HEK293 (cell line): ENCODE measurements around the gene PDLIM5.

ENCODE experiments used
- BCL11B ChIP-seq: fragments of 450-650 bp; formaldehyde crosslinking; IDR thresholded peaks from 2 replicates; pipeline ENCODE4 v1.5.1; 2016; ENCODE audit warnings: low read depth, missing biosample characterization, missing genetic modification characterization
- GFI1B ChIP-seq: fragments of 450-650 bp; formaldehyde crosslinking; IDR thresholded peaks from 2 replicates; pipeline ENCODE4 v1.5.1; 2016; ENCODE audit warnings: missing biosample characterization, missing genetic modification characterization
- HOXA7 ChIP-seq: sonication (generic); formaldehyde crosslinking; IDR thresholded peaks from 2 replicates; pipeline ENCODE4 v1.8.1; 2022; ENCODE audit warnings: missing genetic modification reagents, borderline replicate concordance
- HOXD13 ChIP-seq: sonication (generic); formaldehyde crosslinking; IDR thresholded peaks from 2 replicates; pipeline ENCODE4 v1.8.0; 2022; ENCODE audit warnings: missing genetic modification reagents, borderline replicate concordance
- KLF9 ChIP-seq: fragments of 450-650 bp; formaldehyde crosslinking; IDR thresholded peaks from 2 replicates; pipeline ENCODE4 v1.5.1; 2016; ENCODE audit warnings: missing biosample characterization, missing genetic modification characterization, low read depth
- MZF1 ChIP-seq: fragments of 450-650 bp; formaldehyde crosslinking; IDR thresholded peaks from 2 replicates; pipeline ENCODE4 v1.5.1; 2017; ENCODE audit warnings: missing biosample characterization, missing genetic modification characterization, borderline replicate concordance
- REPIN1 ChIP-seq: fragments of 450-650 bp; formaldehyde crosslinking; IDR thresholded peaks from 2 replicates; pipeline ENCODE4 v1.5.1; 2017; ENCODE audit warnings: missing biosample characterization, missing genetic modification characterization, low read depth
- SCRT1 ChIP-seq: fragments of 450-650 bp; formaldehyde crosslinking; IDR thresholded peaks from 2 replicates; pipeline ENCODE4 v1.5.1; 2016; ENCODE audit warnings: missing biosample characterization, missing genetic modification characterization, borderline replicate concordance
- YY1 ChIP-seq: fragments of 450-650 bp; formaldehyde crosslinking; IDR thresholded peaks from 2 replicates; pipeline ENCODE4 v1.5.1; 2018; ENCODE audit warnings: missing biosample characterization, missing genetic modification characterization
- ZFHX2 ChIP-seq: fragments of 450-650 bp; formaldehyde crosslinking; conservative IDR thresholded peaks from 2 replicates; pipeline ENCODE4 v1.5.1; 2016; ENCODE audit warnings: missing biosample characterization, missing genetic modification characterization
- ZFP41 ChIP-seq: fragments of 450-650 bp; formaldehyde crosslinking; IDR thresholded peaks from 2 replicates; pipeline ENCODE4 v1.5.1; 2016; ENCODE audit warnings: missing biosample characterization, missing genetic modification characterization, borderline replicate concordance
- ZNF10 ChIP-seq: fragments of 450-650 bp; formaldehyde crosslinking; IDR thresholded peaks from 2 replicates; pipeline ENCODE4 v1.5.1; 2017; ENCODE audit warnings: missing biosample characterization, missing genetic modification characterization
- ZNF311 ChIP-seq: fragments of 450-650 bp; formaldehyde crosslinking; IDR thresholded peaks from 2 replicates; pipeline ENCODE4 v1.5.1; 2017; ENCODE audit warnings: missing biosample characterization, missing genetic modification characterization, borderline replicate concordance
- ZNF391 ChIP-seq: fragments of 450-650 bp; formaldehyde crosslinking; IDR thresholded peaks from 2 replicates; pipeline ENCODE4 v1.5.1; 2016; ENCODE audit warnings: low read depth, missing biosample characterization, missing genetic modification characterization, borderline replicate concordance
- ZNF404 ChIP-seq: fragments of 450-650 bp; formaldehyde crosslinking; IDR thresholded peaks from 2 replicates; pipeline ENCODE4 v1.5.1; 2017; ENCODE audit warnings: missing biosample characterization, missing genetic modification characterization
- ZNF585B ChIP-seq: fragments of 450-650 bp; formaldehyde crosslinking; IDR thresholded peaks from 2 replicates; pipeline ENCODE4 v1.5.1; 2016; ENCODE audit warnings: missing biosample characterization, missing genetic modification characterization
- ZNF654 ChIP-seq: fragments of 450-650 bp; formaldehyde crosslinking; IDR thresholded peaks from 2 replicates; pipeline ENCODE4 v1.5.1; 2016; ENCODE audit warnings: low read depth, missing biosample characterization, missing genetic modification characterization
- ZNF664 ChIP-seq: fragments of 450-650 bp; formaldehyde crosslinking; IDR thresholded peaks from 2 replicates; pipeline ENCODE4 v1.5.1; 2016; ENCODE audit warnings: missing biosample characterization, missing genetic modification characterization
- ZNF791 ChIP-seq: fragments of 450-650 bp; formaldehyde crosslinking; IDR thresholded peaks from 2 replicates; pipeline ENCODE4 v1.5.1; 2016; ENCODE audit warnings: missing biosample characterization, missing genetic modification characterization
- ZNF830 ChIP-seq: fragments of 450-650 bp; IDR thresholded peaks from 2 replicates; pipeline ENCODE4 v1.5.0; 2018; ENCODE audit warnings: missing biosample characterization, missing genetic modification characterization, low read depth, mild to moderate bottlenecking, moderate library complexity
- TF ChIP-seq, protein P1 (sequence below): fragments of 450-650 bp; formaldehyde crosslinking; IDR thresholded peaks from 2 replicates; pipeline ENCODE4 v1.5.1; 2016; ENCODE audit warnings: missing biosample characterization, missing genetic modification characterization, low read depth
- TF ChIP-seq, protein P2 (sequence below): fragments of 450-650 bp; formaldehyde crosslinking; IDR thresholded peaks from 2 replicates; pipeline ENCODE4 v1.5.1; 2016; ENCODE audit warnings: missing biosample characterization, missing genetic modification characterization
- TF ChIP-seq, protein P3 (sequence below): fragments of 450-650 bp; formaldehyde crosslinking; IDR thresholded peaks from 2 replicates; pipeline ENCODE4 v1.5.1; 2016; ENCODE audit warnings: missing biosample characterization, missing genetic modification characterization
- TF ChIP-seq, protein P4 (sequence below): fragments of 450-650 bp; formaldehyde crosslinking; IDR thresholded peaks from 2 replicates; pipeline ENCODE4 v1.5.1; 2016; ENCODE audit warnings: missing biosample characterization, missing genetic modification characterization
- TF ChIP-seq, protein P5 (sequence below): fragments of 450-650 bp; formaldehyde crosslinking; optimal IDR thresholded peaks from 2 replicates; pipeline ENCODE3; 2016; ENCODE audit warnings: missing biosample characterization, mild to moderate bottlenecking, missing genetic modification characterization

Gene PDLIM5

DNA sequence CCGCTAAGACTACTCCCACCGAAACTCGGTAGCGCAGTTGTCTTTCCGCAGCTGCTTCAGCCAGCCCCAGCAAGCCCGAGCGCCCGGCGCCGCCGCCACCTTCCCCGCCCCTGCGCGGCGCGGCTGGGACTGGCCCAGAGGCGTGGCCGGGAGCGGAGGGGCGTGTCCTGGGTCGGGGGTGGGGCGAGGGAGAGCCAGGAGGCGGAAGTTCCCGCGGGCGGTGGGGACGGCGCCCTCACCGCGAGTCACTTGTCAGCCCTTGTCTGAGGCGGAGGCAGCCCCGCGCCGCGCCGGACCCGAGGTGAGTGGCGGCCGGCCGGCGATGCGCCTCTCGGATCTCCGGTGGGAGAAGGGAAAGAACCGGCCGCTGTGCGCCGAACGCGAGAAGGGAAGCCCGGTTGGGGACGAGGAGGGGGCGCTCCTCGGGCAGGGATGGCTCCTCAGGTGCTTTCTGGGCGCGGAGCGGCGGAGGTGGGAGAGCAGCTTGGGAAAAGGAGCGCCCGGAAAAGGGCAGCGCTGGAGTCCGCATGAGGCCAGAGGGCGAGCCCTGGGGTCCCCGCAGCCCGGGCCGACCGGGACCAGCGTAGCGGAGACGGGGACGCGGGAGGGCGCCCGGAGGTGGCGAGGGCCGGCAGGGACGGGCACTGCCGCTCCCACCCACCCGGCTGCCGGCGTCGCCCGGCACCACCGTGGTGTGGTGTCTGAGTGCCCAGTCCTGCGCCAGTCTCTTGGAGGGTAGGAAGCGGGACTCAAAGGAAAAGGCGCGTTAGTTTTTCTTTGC lies at the start of gene PDLIM5 (continued):
- TF ChIP-seq ZNF391 (tag by site-specific recombination) (no peak), REPIN1 (0 out of 2 replicates have a peak, but pooled peaks have one; percentile 42), SCRT1 (tag by site-specific recombination) (peak; percentile 82), MZF1 (tag by site-specific recombination) (no peak), ZFP41 (no peak), HOXA7 (CRISPR knock-in tag) (no peak), ZNF664 (no peak), ZNF830 (tag by site-specific recombination) (no peak), ZNF654 (tag by site-specific recombination) (no peak), ZNF311 (tag by site-specific recombination) (no peak), ZNF404 (tag by site-specific recombination) (no peak), ZFHX2 (tag by site-specific recombination) (0 out of 2 replicates have a peak, but pooled peaks have one; percentile 33), ZNF585B (no peak), YY1 (tag by site-specific recombination) (no peak; the same call in 1 of the 2 replicates), BCL11B (tag by site-specific recombination) (no peak; the same call in 1 of the 2 replicates), GFI1B (no peak), KLF9 (tag by site-specific recombination) (peak; percentile 87), ZNF791 (tag by site-specific recombination) (no peak), HOXD13 (CRISPR knock-in tag) (no peak), ZNF10 (tag by site-specific recombination) (no peak)
- TF ChIP-seq, protein P1, sequence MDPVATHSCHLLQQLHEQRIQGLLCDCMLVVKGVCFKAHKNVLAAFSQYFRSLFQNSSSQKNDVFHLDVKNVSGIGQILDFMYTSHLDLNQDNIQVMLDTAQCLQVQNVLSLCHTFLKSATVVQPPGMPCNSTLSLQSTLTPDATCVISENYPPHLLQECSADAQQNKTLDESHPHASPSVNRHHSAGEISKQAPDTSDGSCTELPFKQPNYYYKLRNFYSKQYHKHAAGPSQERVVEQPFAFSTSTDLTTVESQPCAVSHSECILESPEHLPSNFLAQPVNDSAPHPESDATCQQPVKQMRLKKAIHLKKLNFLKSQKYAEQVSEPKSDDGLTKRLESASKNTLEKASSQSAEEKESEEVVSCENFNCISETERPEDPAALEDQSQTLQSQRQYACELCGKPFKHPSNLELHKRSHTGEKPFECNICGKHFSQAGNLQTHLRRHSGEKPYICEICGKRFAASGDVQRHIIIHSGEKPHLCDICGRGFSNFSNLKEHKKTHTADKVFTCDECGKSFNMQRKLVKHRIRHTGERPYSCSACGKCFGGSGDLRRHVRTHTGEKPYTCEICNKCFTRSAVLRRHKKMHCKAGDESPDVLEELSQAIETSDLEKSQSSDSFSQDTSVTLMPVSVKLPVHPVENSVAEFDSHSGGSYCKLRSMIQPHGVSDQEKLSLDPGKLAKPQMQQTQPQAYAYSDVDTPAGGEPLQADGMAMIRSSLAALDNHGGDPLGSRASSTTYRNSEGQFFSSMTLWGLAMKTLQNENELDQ (tag by site-specific recombination), result no peak
- TF ChIP-seq, protein P2, sequence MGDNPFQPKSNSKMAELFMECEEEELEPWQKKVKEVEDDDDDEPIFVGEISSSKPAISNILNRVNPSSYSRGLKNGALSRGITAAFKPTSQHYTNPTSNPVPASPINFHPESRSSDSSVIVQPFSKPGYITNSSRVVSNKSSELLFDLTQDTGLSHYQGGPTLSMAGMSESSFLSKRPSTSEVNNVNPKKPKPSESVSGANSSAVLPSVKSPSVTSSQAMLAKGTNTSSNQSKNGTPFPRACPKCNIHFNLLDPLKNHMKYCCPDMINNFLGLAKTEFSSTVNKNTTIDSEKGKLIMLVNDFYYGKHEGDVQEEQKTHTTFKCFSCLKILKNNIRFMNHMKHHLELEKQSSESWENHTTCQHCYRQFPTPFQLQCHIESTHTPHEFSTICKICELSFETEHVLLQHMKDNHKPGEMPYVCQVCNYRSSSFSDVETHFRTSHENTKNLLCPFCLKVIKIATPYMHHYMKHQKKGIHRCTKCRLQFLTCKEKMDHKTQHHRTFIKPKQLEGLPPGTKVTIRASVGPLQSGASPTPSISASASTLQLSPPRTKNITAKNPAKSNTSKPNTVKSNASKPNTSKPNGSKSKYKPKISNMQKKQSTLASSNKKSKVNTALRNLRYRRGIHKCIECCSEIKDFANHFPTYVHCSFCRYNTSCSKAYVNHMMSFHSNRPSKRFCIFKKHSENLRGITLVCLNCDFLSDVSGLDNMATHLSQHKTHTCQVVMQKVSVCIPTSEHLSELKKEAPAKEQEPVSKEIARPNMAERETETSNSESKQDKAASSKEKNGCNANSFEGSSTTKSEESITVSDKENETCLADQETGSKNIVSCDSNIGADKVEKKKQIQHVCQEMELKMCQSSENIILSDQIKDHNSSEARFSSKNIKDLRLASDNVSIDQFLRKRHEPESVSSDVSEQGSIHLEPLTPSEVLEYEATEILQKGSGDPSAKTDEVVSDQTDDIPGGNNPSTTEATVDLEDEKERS (tag by site-specific recombination), result no peak
- TF ChIP-seq, protein P3, sequence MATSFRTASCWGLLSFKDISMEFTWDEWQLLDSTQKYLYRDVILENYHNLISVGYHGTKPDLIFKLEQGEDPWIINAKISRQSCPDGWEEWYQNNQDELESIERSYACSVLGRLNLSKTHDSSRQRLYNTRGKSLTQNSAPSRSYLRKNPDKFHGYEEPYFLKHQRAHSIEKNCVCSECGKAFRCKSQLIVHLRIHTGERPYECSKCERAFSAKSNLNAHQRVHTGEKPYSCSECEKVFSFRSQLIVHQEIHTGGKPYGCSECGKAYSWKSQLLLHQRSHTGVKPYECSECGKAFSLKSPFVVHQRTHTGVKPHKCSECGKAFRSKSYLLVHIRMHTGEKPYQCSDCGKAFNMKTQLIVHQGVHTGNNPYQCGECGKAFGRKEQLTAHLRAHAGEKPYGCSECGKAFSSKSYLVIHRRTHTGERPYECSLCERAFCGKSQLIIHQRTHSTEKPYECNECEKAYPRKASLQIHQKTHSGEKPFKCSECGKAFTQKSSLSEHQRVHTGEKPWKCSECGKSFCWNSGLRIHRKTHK (tag by site-specific recombination), result no peak
- TF ChIP-seq, protein P4, sequence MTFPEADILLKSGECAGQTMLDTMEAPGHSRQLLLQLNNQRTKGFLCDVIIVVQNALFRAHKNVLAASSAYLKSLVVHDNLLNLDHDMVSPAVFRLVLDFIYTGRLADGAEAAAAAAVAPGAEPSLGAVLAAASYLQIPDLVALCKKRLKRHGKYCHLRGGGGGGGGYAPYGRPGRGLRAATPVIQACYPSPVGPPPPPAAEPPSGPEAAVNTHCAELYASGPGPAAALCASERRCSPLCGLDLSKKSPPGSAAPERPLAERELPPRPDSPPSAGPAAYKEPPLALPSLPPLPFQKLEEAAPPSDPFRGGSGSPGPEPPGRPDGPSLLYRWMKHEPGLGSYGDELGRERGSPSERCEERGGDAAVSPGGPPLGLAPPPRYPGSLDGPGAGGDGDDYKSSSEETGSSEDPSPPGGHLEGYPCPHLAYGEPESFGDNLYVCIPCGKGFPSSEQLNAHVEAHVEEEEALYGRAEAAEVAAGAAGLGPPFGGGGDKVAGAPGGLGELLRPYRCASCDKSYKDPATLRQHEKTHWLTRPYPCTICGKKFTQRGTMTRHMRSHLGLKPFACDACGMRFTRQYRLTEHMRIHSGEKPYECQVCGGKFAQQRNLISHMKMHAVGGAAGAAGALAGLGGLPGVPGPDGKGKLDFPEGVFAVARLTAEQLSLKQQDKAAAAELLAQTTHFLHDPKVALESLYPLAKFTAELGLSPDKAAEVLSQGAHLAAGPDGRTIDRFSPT (tag by site-specific recombination), result peak; percentile 60; the same call in 1 of the 2 replicates
- TF ChIP-seq, protein P5, sequence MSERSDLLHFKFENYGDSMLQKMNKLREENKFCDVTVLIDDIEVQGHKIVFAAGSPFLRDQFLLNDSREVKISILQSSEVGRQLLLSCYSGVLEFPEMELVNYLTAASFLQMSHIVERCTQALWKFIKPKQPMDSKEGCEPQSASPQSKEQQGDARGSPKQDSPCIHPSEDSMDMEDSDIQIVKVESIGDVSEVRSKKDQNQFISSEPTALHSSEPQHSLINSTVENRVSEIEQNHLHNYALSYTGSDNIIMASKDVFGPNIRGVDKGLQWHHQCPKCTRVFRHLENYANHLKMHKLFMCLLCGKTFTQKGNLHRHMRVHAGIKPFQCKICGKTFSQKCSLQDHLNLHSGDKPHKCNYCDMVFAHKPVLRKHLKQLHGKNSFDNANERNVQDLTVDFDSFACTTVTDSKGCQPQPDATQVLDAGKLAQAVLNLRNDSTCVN, result peak; percentile 91
